ENCODE measurements around the gene CTRL. TPM values are rescaled to one million over a fixed set of nuclear protein-coding genes. Genes with fewer than 3 reads are reported as not detected.

CTRL gene
- total RNA-seq, 1 experiment from 2014 or later, result 1.3 TPM

GRCh38 chr16:67883146-67883871 lies 48.4 kb downstream of the CTRL start:
- TF ChIP-seq CTCF (conservative IDR thresholded peaks at IDR 0.05), result no peak
- TF ChIP-seq EZH2 (IDR thresholded peaks at IDR 0.05; ENCODE audit: low read depth), result no peak
- Histone ChIP-seq H3K27ac (no peak overlapping the region), H3K9me2 (ENCODE audit: insufficient read depth) (no peaks in the 10 kb centered on the region), H4K20me1 (ENCODE audit: insufficient read depth) (no peaks in the 10 kb centered on the region), H2AFZ (no peak overlapping the region), H3F3A (ENCODE audit: insufficient read depth, low read depth) (no peaks in the 10 kb centered on the region; the same call in 1 of the 2 replicates), H3K9me3 (ENCODE audit: insufficient read depth, low read depth) (no peaks in the 10 kb centered on the region), H3K27me3 (ENCODE audit: insufficient read depth, low read depth) (no peaks in the 10 kb centered on the region), H3K4me3 (no peak overlapping the region), H3K79me2 (ENCODE audit: low read depth) (no peaks in the 10 kb centered on the region), H3K4me1 (replicated peaks; ENCODE audit: insufficient read depth) (no peaks in the 10 kb centered on the region), H3K4me2 (no peak overlapping the region), H3K36me3 (ENCODE audit: low read depth) (peaks cover 4% of the 10 kb centered on the region; the same call in 1 of the 2 replicates)
- POLR2A ChIA-PET (ENCODE audit: unreplicated experiment), result interaction anchor here (0.6 kb wide), 2 partner anchors 485 to 602 kb away, joined by 4 read pairs; no protein-coding TSS in a partner anchor
- BruUV-seq (replicated peaks), result no TSS peak
- intact Hi-C loops (cut with micrococcal nuclease; ENCODE audit: unreplicated experiment), result loop anchor here (2.0 kb wide), 1 partner anchor 157 kb away; no protein-coding TSS in a partner anchor
- DNase-seq, result no peak
- CTCF ChIA-PET, result interaction anchor here (0.6 to 2.1 kb wide), 4 partner anchors 10 to 180 kb away, joined by 4 to 13 read pairs (median 4); partner anchors contain the start of gene PSKH1

GRCh38 chr16:67882374-67883145 lies 49.1 kb downstream of the CTRL start:
- Histone ChIP-seq H2AFZ (no peak overlapping the region), H3K4me1 (replicated peaks; ENCODE audit: insufficient read depth) (no peaks in the 10 kb centered on the region), H4K20me1 (ENCODE audit: insufficient read depth) (no peaks in the 10 kb centered on the region), H3F3A (ENCODE audit: insufficient read depth, low read depth) (no peaks in the 10 kb centered on the region; the same call in 1 of the 2 replicates), H3K9me3 (ENCODE audit: insufficient read depth, low read depth) (no peaks in the 10 kb centered on the region), H3K79me2 (ENCODE audit: low read depth) (no peaks in the 10 kb centered on the region), H3K27ac (no peak overlapping the region), H3K36me3 (ENCODE audit: low read depth) (peaks cover 7% of the 10 kb centered on the region), H3K27me3 (ENCODE audit: insufficient read depth, low read depth) (no peaks in the 10 kb centered on the region), H3K9me2 (ENCODE audit: insufficient read depth) (no peaks in the 10 kb centered on the region), H3K4me2 (no peak overlapping the region), H3K4me3 (no peak overlapping the region)
- ChIA-PET CTCF (interaction anchor here (2.1 kb wide), 1 partner anchor 50 kb away, joined by 5 read pairs; no protein-coding TSS in a partner anchor), POLR2A (ENCODE audit: unreplicated experiment) (interaction anchor here (0.6 kb wide), 1 partner anchor 601 kb away, joined by 4 read pairs; no protein-coding TSS in a partner anchor)
- no peak for TF ChIP-seq CTCF (conservative IDR thresholded peaks at IDR 0.05)
- no peak for DNase-seq
- intact Hi-C loops (cut with micrococcal nuclease; ENCODE audit: unreplicated experiment), result loop anchor here (2.0 kb wide), 1 partner anchor 158 kb away; no protein-coding TSS in a partner anchor
- BruUV-seq (replicated peaks), result no TSS peak

- Histone ChIP-seq H3K79me2 (ENCODE audit: low read depth) (no peaks in the 10 kb centered on the region), H3K9me2 (ENCODE audit: insufficient read depth) (no peaks in the 10 kb centered on the region), H3K27me3 (ENCODE audit: insufficient read depth, low read depth) (no peaks in the 10 kb centered on the region), H3F3A (ENCODE audit: insufficient read depth, low read depth) (no peaks in the 10 kb centered on the region; the same call in 1 of the 2 replicates), H3K4me2 (no peak overlapping the region), H4K20me1 (ENCODE audit: insufficient read depth) (no peaks in the 10 kb centered on the region), H3K36me3 (ENCODE audit: low read depth) (peaks cover 13% of the 10 kb centered on the region), H3K9me3 (ENCODE audit: insufficient read depth, low read depth) (no peaks in the 10 kb centered on the region), H3K27ac (no peak overlapping the region), H3K4me1 (replicated peaks; ENCODE audit: insufficient read depth) (no peaks in the 10 kb centered on the region), H2AFZ (no peak overlapping the region), H3K4me3 (no peak overlapping the region)
- no TSS peak for BruUV-seq (replicated peaks)
- POLR2A ChIA-PET (ENCODE audit: unreplicated experiment), result no interaction called here
- DNase-seq, result no peak
- CTCF ChIA-PET, result no interaction called here
- intact Hi-C loops (cut with micrococcal nuclease; ENCODE audit: unreplicated experiment), result loop anchor here (2.0 kb wide), 1 partner anchor 159 kb away; no protein-coding TSS in a partner anchor
- TF ChIP-seq CTCF (conservative IDR thresholded peaks at IDR 0.05), result no peak
- TF ChIP-seq EZH2 (IDR thresholded peaks at IDR 0.05; ENCODE audit: low read depth), result no peak
Measured at GRCh38 chr16:67881621-67882161, 50.0 kb downstream of the CTRL start.
